Neural progenitor cell (in vitro differentiated cells): ENCODE data around the gene PRELP. TPM values are rescaled to one million over a fixed set of nuclear protein-coding genes. Genes with fewer than 3 reads are reported as not detected.

ENCODE experiments used
- DNase-seq: peaks from one replicate; pipeline ENCODE4 v3.0.0-alpha.2; 2016; ENCODE audit warnings: low spot score
- H2AFZ ChIP-seq: fragments of 200-600 bp; sonication (generic); replicated peaks from 2 replicates; pipeline ENCODE4 v1.6.1; 2016; ENCODE audit warnings: antibody characterized with exemption
- H3F3A ChIP-seq: fragments of 200-600 bp; sonication (generic); 2 replicates; pipeline ENCODE4 v1.6.1; 2016; ENCODE audit warnings: antibody characterized with exemption, low read depth
- H3K27ac ChIP-seq: fragments of 200-600 bp; sonication (generic); 2 replicates; pipeline ENCODE4 v1.5.1; 2016; ENCODE audit warnings: mild to moderate bottlenecking
- H3K27me3 ChIP-seq: fragments of 200-600 bp; sonication (generic); 2 replicates; pipeline ENCODE4 v1.6.1; 2016; ENCODE audit warnings: mild to moderate bottlenecking, moderate library complexity
- H3K36me3 ChIP-seq: fragments of 200-600 bp; sonication (generic); 2 replicates; pipeline ENCODE4 v1.5.1; 2016
- H3K4me1 ChIP-seq: fragments of 200-600 bp; sonication (generic); 2 replicates; pipeline ENCODE4 v1.6.1; 2016; ENCODE audit warnings: mixed run types
- H3K4me2 ChIP-seq: fragments of 200-600 bp; sonication (generic); 2 replicates; pipeline ENCODE4 v1.6.1; 2016
- H3K4me3 ChIP-seq: fragments of 200-600 bp; sonication (generic); 2 replicates; pipeline ENCODE4 v1.5.1; 2016
- H3K79me2 ChIP-seq: fragments of 200-600 bp; sonication (generic); 2 replicates; pipeline ENCODE4 v1.6.1; 2016; ENCODE audit warnings: low read depth
- H3K9ac ChIP-seq: fragments of 200-600 bp; sonication (generic); 2 replicates; pipeline ENCODE4 v1.6.1; 2016
- H3K9me3 ChIP-seq: fragments of 200-600 bp; sonication (generic); 2 replicates; pipeline ENCODE4 v1.5.1; 2016; ENCODE audit warnings: low read depth
- H4K20me1 ChIP-seq: fragments of 200-600 bp; sonication (generic); 2 replicates; pipeline ENCODE4 v1.6.1; 2016; ENCODE audit warnings: low read depth
- H3K27ac Mint-ChIP-seq: 3 replicates; pipeline ENCODE4 v1.8.0; 2021; ENCODE audit warnings: mixed read lengths
- H3K27me3 Mint-ChIP-seq: 2 replicates; pipeline ENCODE4 v1.8.0; 2022; ENCODE audit warnings: low read depth, mild to moderate bottlenecking, inconsistent platforms, moderate library complexity, mixed read lengths; ENCODE audit not compliant: insufficient read depth
- H3K36me3 Mint-ChIP-seq: 3 replicates; pipeline ENCODE4 v1.8.0; 2021; ENCODE audit warnings: mixed read lengths
- H3K4me1 Mint-ChIP-seq: 3 replicates; pipeline ENCODE4 v1.8.0; 2021; ENCODE audit warnings: mixed read lengths
- H3K4me3 Mint-ChIP-seq: 3 replicates; pipeline ENCODE4 v1.8.0; 2021; ENCODE audit warnings: mild to moderate bottlenecking, moderate library complexity, mixed read lengths
- H3K9me3 Mint-ChIP-seq: 3 replicates; pipeline ENCODE4 v1.8.0; 2020; ENCODE audit warnings: mixed read lengths
- EZH2 ChIP-seq: fragments of 200-600 bp; sonication (generic); IDR thresholded peaks from 2 replicates; pipeline ENCODE4 v1.6.1; 2017; ENCODE audit warnings: antibody characterized with exemption, mild to moderate bottlenecking, moderate library complexity
- EZH2phosphoT487 ChIP-seq: fragments of 200-600 bp; sonication (generic); IDR thresholded peaks from 2 replicates; pipeline ENCODE4 v1.6.1; 2017; ENCODE audit warnings: antibody characterized with exemption
- total RNA-seq: library from RNA; depleted of rRNA; stranded (reverse); fragments of >200 nt; gene quantifications from 2 replicates; pipeline ENCODE4 v1.2.3, GENCODE V29; 2015; ENCODE audit warnings: low replicate concordance
- TF ChIP-seq, protein P1 (sequence below): fragments of 200-600 bp; sonication (generic); IDR thresholded peaks from 2 replicates; pipeline ENCODE4 v1.5.1; 2017; ENCODE audit warnings: antibody characterized with exemption, mild to moderate bottlenecking

PRELP gene
- total RNA-seq, 1 donor from 2014 or later: 0.26 TPM

DNA sequence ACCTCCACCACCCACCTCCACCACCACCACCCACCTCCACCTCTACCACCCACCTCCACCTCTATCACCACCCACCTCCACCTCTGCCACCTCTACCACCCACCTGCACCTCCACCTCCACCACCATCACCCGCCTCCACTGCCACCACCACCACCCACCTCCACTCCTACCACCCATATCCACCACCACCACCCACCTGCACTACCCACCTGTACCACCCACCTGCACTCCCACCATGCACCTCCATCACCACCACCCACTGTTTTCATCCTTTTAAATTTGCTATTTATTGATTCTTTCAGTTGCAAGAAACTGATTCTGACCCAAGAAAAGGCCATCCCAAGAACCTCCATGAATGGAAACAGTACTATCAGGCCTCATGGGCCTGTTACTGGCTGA is 24.7 kb downstream of the PRELP start:
- no peaks in the 10 kb centered on the region for H3K27me3 ChIP-seq
- H3K4me2 ChIP-seq: no peak overlapping the region
- peaks cover 27% of the 10 kb centered on the region for H3K27me3 Mint-ChIP-seq
- H3K9me3 Mint-ChIP-seq: peaks cover 2% of the 10 kb centered on the region
- H3K4me1 ChIP-seq: no peaks in the 10 kb centered on the region
- H3K4me3 Mint-ChIP-seq: peak overlapping the region; percentile 57
- no peaks in the 10 kb centered on the region for H3K79me2 ChIP-seq
- H3K27ac ChIP-seq: no peak overlapping the region
- no peaks in the 10 kb centered on the region for H3F3A ChIP-seq
- H2AFZ ChIP-seq: no peak overlapping the region
- H3K4me1 Mint-ChIP-seq: peaks cover 7% of the 10 kb centered on the region
- H4K20me1 ChIP-seq: no peaks in the 10 kb centered on the region
- no peak overlapping the region for H3K27ac Mint-ChIP-seq
- H3K4me3 ChIP-seq: no peak overlapping the region
- no peaks in the 10 kb centered on the region for H3K36me3 ChIP-seq
- H3K36me3 Mint-ChIP-seq: peaks cover 2% of the 10 kb centered on the region
- H3K9me3 ChIP-seq: no peaks in the 10 kb centered on the region
- TF ChIP-seq, protein P1, sequence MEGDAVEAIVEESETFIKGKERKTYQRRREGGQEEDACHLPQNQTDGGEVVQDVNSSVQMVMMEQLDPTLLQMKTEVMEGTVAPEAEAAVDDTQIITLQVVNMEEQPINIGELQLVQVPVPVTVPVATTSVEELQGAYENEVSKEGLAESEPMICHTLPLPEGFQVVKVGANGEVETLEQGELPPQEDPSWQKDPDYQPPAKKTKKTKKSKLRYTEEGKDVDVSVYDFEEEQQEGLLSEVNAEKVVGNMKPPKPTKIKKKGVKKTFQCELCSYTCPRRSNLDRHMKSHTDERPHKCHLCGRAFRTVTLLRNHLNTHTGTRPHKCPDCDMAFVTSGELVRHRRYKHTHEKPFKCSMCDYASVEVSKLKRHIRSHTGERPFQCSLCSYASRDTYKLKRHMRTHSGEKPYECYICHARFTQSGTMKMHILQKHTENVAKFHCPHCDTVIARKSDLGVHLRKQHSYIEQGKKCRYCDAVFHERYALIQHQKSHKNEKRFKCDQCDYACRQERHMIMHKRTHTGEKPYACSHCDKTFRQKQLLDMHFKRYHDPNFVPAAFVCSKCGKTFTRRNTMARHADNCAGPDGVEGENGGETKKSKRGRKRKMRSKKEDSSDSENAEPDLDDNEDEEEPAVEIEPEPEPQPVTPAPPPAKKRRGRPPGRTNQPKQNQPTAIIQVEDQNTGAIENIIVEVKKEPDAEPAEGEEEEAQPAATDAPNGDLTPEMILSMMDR: no peak
- TF ChIP-seq EZH2: no peak
- TF ChIP-seq EZH2phosphoT487: no peak
- no peak overlapping the region for H3K9ac ChIP-seq
- DNase-seq: no peak

DNA sequence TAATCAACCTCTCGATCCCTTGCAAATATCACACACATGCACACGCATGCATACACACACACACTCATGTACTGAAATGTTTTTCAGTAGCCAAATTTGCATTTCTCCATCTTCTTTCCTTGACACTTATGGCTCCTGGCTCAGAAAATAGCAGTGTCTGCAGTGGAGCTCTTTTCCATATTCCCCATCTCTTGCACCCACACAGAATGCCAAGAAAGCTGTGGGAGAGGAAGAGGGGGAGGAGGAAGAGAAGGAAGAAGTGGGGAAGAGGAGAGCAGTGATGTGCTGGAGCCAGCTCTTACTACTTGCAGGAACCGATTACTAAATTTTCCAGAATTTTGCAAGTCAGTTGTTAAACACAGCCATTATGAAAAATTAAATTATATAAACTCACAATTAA is 28.2 kb downstream of the PRELP start:
- H3K4me1 ChIP-seq: peaks cover 26% of the 10 kb centered on the region
- DNase-seq: no peak
- no peak overlapping the region for H3K4me2 ChIP-seq
- H3K4me3 ChIP-seq: no peak overlapping the region
- H3K9ac ChIP-seq: no peak overlapping the region
- Mint-ChIP-seq H3K27me3 (peaks cover 15% of the 10 kb centered on the region), H3K9me3 (peaks cover 2% of the 10 kb centered on the region), H3K4me3 (no peak overlapping the region), H3K4me1 (peaks cover 34% of the 10 kb centered on the region), H3K27ac (no peak overlapping the region), H3K36me3 (peaks cover 2% of the 10 kb centered on the region)
- H2AFZ ChIP-seq: no peak overlapping the region
- H4K20me1 ChIP-seq: no peaks in the 10 kb centered on the region
- no peaks in the 10 kb centered on the region for H3K79me2 ChIP-seq
- H3K27me3 ChIP-seq: no peaks in the 10 kb centered on the region
- TF ChIP-seq EZH2: no peak
- no peak for TF ChIP-seq EZH2phosphoT487
- TF ChIP-seq, protein P1: no peak
- H3F3A ChIP-seq: peaks cover 2% of the 10 kb centered on the region
- H3K36me3 ChIP-seq: no peaks in the 10 kb centered on the region
- no peak overlapping the region for H3K27ac ChIP-seq
- H3K9me3 ChIP-seq: no peaks in the 10 kb centered on the region

DNA sequence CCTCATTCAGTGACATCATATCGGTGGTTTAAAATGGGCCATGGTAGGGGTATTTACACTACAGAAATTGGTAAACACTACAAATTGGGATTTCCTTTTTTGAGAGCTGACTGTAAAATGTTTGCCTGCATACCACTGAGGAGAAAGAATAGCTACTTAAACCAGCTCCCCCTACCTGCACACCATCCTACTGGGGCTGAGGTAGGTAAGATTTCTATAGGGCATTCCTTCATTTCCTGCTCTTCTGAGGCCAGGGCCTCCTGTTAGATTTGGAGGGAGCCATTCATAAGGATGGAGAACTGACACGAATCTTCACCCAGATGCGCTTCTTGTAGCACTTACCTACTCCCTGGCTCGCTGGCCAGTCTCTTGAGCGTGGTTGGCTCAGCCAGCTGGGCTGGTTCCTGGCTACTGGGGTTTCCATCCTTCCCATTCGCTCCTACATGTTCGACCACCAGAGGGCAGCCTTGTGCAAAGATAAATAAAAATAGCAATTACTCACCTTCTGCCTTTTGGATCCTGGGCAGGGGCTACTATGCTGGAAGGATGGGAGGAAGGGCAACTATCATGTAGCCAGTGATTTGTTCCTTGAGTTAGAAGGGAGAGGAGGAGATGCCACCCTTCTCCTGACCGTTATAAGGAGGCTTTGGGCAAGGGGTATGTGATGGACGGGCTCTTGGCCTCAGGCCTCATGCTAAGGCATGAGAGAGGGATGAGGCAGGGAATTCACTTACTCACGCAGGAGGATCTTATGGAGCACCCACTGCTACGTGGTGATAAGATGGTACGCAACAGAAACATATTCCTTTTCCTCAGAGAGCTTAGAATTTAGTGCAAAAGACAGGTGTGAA is 29.0 kb downstream of the PRELP start:
- Histone ChIP-seq H3K36me3 (no peaks in the 10 kb centered on the region), H4K20me1 (no peaks in the 10 kb centered on the region), H3K4me1 (peaks cover 30% of the 10 kb centered on the region), H3K27me3 (no peaks in the 10 kb centered on the region), H3K27ac (no peak overlapping the region), H3K9me3 (no peaks in the 10 kb centered on the region), H3K79me2 (no peaks in the 10 kb centered on the region), H3K4me2 (no peak overlapping the region), H3K4me3 (no peak overlapping the region), H3K9ac (no peak overlapping the region), H3F3A (peaks cover 10% of the 10 kb centered on the region), H2AFZ (peak overlapping the region; percentile 20)
- peak; percentile 91 for DNase-seq
- Mint-ChIP-seq H3K36me3 (peaks cover 2% of the 10 kb centered on the region), H3K4me3 (no peak overlapping the region), H3K9me3 (peaks cover 2% of the 10 kb centered on the region), H3K27ac (no peak overlapping the region), H3K27me3 (peaks cover 15% of the 10 kb centered on the region), H3K4me1 (peaks cover 42% of the 10 kb centered on the region)
- TF ChIP-seq, protein P1: peak; percentile 92
- no peak for TF ChIP-seq EZH2phosphoT487
- no peak for TF ChIP-seq EZH2
